ENCODE data around the gene GDF9. TPM values are rescaled to one million over a fixed set of nuclear protein-coding genes. Genes with fewer than 3 reads are reported as not detected.

Gene GDF9
- total RNA-seq, 1 experiment from 2014 or later: 0.49 TPM

- RAD21 ChIA-PET (ENCODE audit: low non-redundant PET in 1 of 2, low total read pairs in 2 of 2, uncharacterized antibody in 2 of 2, unreplicated experiment in 2 of 2): no interaction called here
- no TSS peak for BruUV-seq (replicated peaks)
Observed at GRCh38 chr5:132825834-132826391, 40.4 kb downstream of the GDF9 start.

More at GRCh38 chr5:132825834-132826391, 40.4 kb downstream of the GDF9 start:
- Histone ChIP-seq H3K36me3 (ENCODE audit: control insufficient read depth in 1 of 2, insufficient read depth in 2 of 2, low read length in 2 of 2) (no peaks in the 10 kb centered on the region), H3K79me2 (ENCODE audit: insufficient read depth, low read length) (peaks cover 6% of the 10 kb centered on the region; the same call in 1 of the 2 replicates), H2AFZ (ENCODE audit: low read depth, low read length, poor library complexity, severe bottlenecking) (no peak overlapping the region), H4K20me1 (ENCODE audit: insufficient read depth) (no peaks in the 10 kb centered on the region), H3K27me3 (ENCODE audit: insufficient read depth, low read length) (no peaks in the 10 kb centered on the region), H3K4me1 (ENCODE audit: control insufficient read depth in 1 of 2, insufficient read depth in 2 of 2, low read length in 2 of 2) (peaks cover 9 to 14% of the 10 kb centered on the region in 2 experiments; a peak in 3 of 4 replicates), H3K4me2 (ENCODE audit: low read length) (no peak overlapping the region), H3K9me2 (ENCODE audit: insufficient read depth) (no peaks in the 10 kb centered on the region), H3K4me3 (replicated peaks in 1 of 2; ENCODE audit: low read depth in 1 of 2, low read length in 2 of 2) (no peak overlapping the region), H3K9me3 (ENCODE audit: control insufficient read depth in 1 of 2, insufficient read depth in 1 of 2, low read depth in 1 of 2, low read length in 2 of 2) (no peaks in the 10 kb centered on the region), H3K9ac (ENCODE audit: low read length) (no peak overlapping the region), H3K27ac (ENCODE audit: low read depth, low read length) (no peak overlapping the region)
- no peak for ATAC-seq
- POLR2A ChIA-PET: no interaction called here
- DNase-seq (ENCODE audit: low read depth, low spot score): no peak
- intact Hi-C loops (cut with micrococcal nuclease): no loop called here
- CTCF ChIA-PET: no interaction called here
- TF ChIP-seq REST (IDR thresholded peaks at IDR 0.05; ENCODE audit: low read depth) (no peak), EZH2 (IDR thresholded peaks at IDR 0.05) (no peak), EZH2phosphoT487 (IDR thresholded peaks at IDR 0.05; ENCODE audit: borderline replicate concordance) (no peak), SRF (IDR thresholded peaks at IDR 0.05; ENCODE audit: low read depth) (no peak), MAX (IDR thresholded peaks at IDR 0.05) (no peak), FOSL1 (IDR thresholded peaks at IDR 0.05; ENCODE audit: low read depth) (no peak), SP1 (IDR thresholded peaks at IDR 0.05; ENCODE audit: low read depth) (no peak), ZNF274 (IDR thresholded peaks at IDR 0.05; ENCODE audit: low read depth, low read length) (no peak), POLR2A (IDR thresholded peaks at IDR 0.05; ENCODE audit: borderline replicate concordance, extremely low read depth, insufficient read depth, insufficient read length) (no peak)

Measured in HCT116 (cell line).